K562 (cell line): ENCODE results near the gene UGT1A9. TPM values are rescaled to one million over a fixed set of nuclear protein-coding genes. Genes with fewer than 3 reads are reported as not detected.

ENCODE experiments used
- BCL6 ChIP-seq: fragments of 250-450 bp; sonication (Bioruptor Pico); IDR thresholded peaks from 2 replicates; pipeline ENCODE4 v1.4.0; 2020
- BCOR ChIP-seq: fragments of 450-650 bp; IDR thresholded peaks from 2 replicates; pipeline ENCODE4 v1.6.1; 2016
- C11orf30 ChIP-seq: fragments of 450-650 bp; IDR thresholded peaks from 2 replicates; pipeline ENCODE4 v1.6.1; 2016; ENCODE audit warnings: low read depth, mild to moderate bottlenecking
- CBFA2T2 ChIP-seq: fragments of 450-650 bp; conservative IDR thresholded peaks from 2 replicates; pipeline ENCODE4 v1.6.1; 2017; ENCODE audit warnings: mild to moderate bottlenecking
- CEBPG ChIP-seq, 3 experiments: fragments of 200-800 bp in 1 of 3; sonication (Bioruptor generic) in 1 of 3; sonication (generic) in 1 of 3; formaldehyde crosslinking in 1 of 3; IDR thresholded peaks in 2 of 3; conservative IDR thresholded peaks in 1 of 3; 2 replicates each; pipeline versions ENCODE4 v1.6.1 to v1.8.0; 2016 to 2022; ENCODE audit warnings: missing compliant biosample characterization in 2 of 3, missing genetic modification characterization in 2 of 3, mild to moderate bottlenecking in 1 of 3, missing genetic modification reagents in 1 of 3
- CHCHD3 ChIP-seq: fragments of 250-450 bp; sonication (Bioruptor Pico); IDR thresholded peaks from 2 replicates; pipeline ENCODE4 v2.1.2; 2022; ENCODE audit warnings: mild to moderate bottlenecking
- CXXC5 ChIP-seq: fragments of 250-450 bp; sonication (Bioruptor Pico); IDR thresholded peaks from 2 replicates; pipeline ENCODE4 v1.8.0; 2022; ENCODE audit warnings: inconsistent platforms, mild to moderate bottlenecking, moderate library complexity
- FOSL1 ChIP-seq: fragments of 200-800 bp; sonication (Bioruptor generic); conservative IDR thresholded peaks from 2 replicates; pipeline ENCODE4 v1.6.1; 2016; ENCODE audit warnings: missing genetic modification characterization, missing compliant biosample characterization
- FOXM1 ChIP-seq, 2 experiments: fragments of 450-650 bp in 1 of 2; sonication (generic) in 1 of 2; formaldehyde crosslinking in 1 of 2; IDR thresholded peaks; 2 replicates each; pipeline versions ENCODE4 v1.6.1 to v1.9.0; 2017 to 2022; ENCODE audit warnings: low read depth in 2 of 2, mild to moderate bottlenecking in 2 of 2, missing genetic modification reagents in 1 of 2, moderate library complexity in 1 of 2
- FOXP4 ChIP-seq: sonication (generic); formaldehyde crosslinking; IDR thresholded peaks from 2 replicates; pipeline ENCODE4 v1.8.0; 2022; ENCODE audit warnings: mild to moderate bottlenecking, missing genetic modification reagents, borderline replicate concordance
- GTF2A2 ChIP-seq: IDR thresholded peaks from 2 replicates; pipeline ENCODE4 v1.6.1; 2016; ENCODE audit warnings: mild to moderate bottlenecking, missing genetic modification characterization, missing compliant biosample characterization
- JUNB ChIP-seq: fragments of 450-650 bp; formaldehyde crosslinking; conservative IDR thresholded peaks from 2 replicates; pipeline ENCODE4 v1.4.0; 2020; ENCODE audit warnings: mild to moderate bottlenecking
- KAT7 ChIP-seq: sonication (generic); formaldehyde crosslinking; IDR thresholded peaks from 2 replicates; pipeline ENCODE4 v1.8.0; 2022; ENCODE audit warnings: missing genetic modification reagents, mild to moderate bottlenecking, borderline replicate concordance
- MAFF ChIP-seq: IDR thresholded peaks from 2 replicates; pipeline ENCODE4 v1.6.1; 2012; ENCODE audit warnings: low read length, improper control_type of control experiment
- MAFK ChIP-seq: IDR thresholded peaks from 2 replicates; pipeline ENCODE4 v1.6.1; 2011; ENCODE audit warnings: low read length, improper control_type of control experiment
- MCM2 ChIP-seq: fragments of 450-650 bp; IDR thresholded peaks from 2 replicates; pipeline ENCODE4 v1.6.1; 2017; ENCODE audit warnings: low read depth, mild to moderate bottlenecking
- MTA1 ChIP-seq: fragments of 450-650 bp; IDR thresholded peaks from 2 replicates; pipeline ENCODE4 v1.6.1; 2017; ENCODE audit warnings: borderline replicate concordance
- MTA3 ChIP-seq: fragments of 450-650 bp; formaldehyde crosslinking; IDR thresholded peaks from 2 replicates; pipeline ENCODE4 v1.6.1; 2017; ENCODE audit warnings: mild to moderate bottlenecking, borderline replicate concordance
- PHF21A ChIP-seq: fragments of 450-650 bp; IDR thresholded peaks from 2 replicates; pipeline ENCODE4 v1.6.1; 2017; ENCODE audit warnings: low read depth, borderline replicate concordance
- RCOR1 ChIP-seq, 2 experiments: IDR thresholded peaks; 2 replicates each; pipeline ENCODE4 v1.6.1; 2012; ENCODE audit warnings: low read depth in 2 of 2, low read length in 2 of 2, borderline replicate concordance in 1 of 2, improper control_type of control experiment in 1 of 2
- SMARCE1 ChIP-seq: fragments of 450-650 bp; IDR thresholded peaks from 2 replicates; pipeline ENCODE4 v1.7.1; 2016; ENCODE audit warnings: mild to moderate bottlenecking
- TEAD1 ChIP-seq, 2 experiments: fragments of 450-650 bp in 1 of 2; sonication (generic) in 1 of 2; formaldehyde crosslinking; IDR thresholded peaks; 2 replicates each; pipeline versions ENCODE4 v1.4.0 to v1.8.0; 2020 to 2022; ENCODE audit warnings: mild to moderate bottlenecking in 2 of 2, missing genetic modification reagents in 1 of 2
- TRIM24 ChIP-seq, 2 experiments: fragments of 450-650 bp; IDR thresholded peaks; 2 replicates each; pipeline ENCODE4 v1.6.1; 2016
- ZNF592 ChIP-seq: fragments of 450-650 bp; IDR thresholded peaks from 2 replicates; pipeline ENCODE4 v1.6.1; 2017; ENCODE audit warnings: antibody characterized with exemption, mild to moderate bottlenecking
- polyA plus RNA-seq, 8 experiments: library from polyadenylated mRNA; depleted of rRNA in 4 of 8; stranded (reverse) in 5 of 8; unstranded in 3 of 8; fragments of >200 nt; fragmentation: Nextera tagmentation in 2 of 8; fragmentation: Illumina TruSeq in 1 of 8; extraction: Ambion mirVana in 2 of 8; extraction: Trizol in 1 of 8; gene quantifications; 2 replicates each; pipeline versions ENCODE4 v1.2.1 to v1.2.3, GENCODE V29; 2011 to 2014; ENCODE audit warnings: inconsistent platforms in 1 of 8, missing spikeins in 1 of 8
- total RNA-seq, 7 experiments: library from RNA; depleted of rRNA in 6 of 7; stranded (reverse); fragments of >200 nt in 6 of 7; fragmentation: Illumina TruSeq in 2 of 7; extraction: Trizol in 2 of 7; gene quantifications; 2 replicates each; pipeline versions ENCODE4 v1.2.1 to v1.2.3, GENCODE V29; 2011 to 2021; ENCODE audit warnings: low replicate concordance in 1 of 7

UGT1A9 gene
- total and polyA plus RNA-seq, 9 of the 15 experiments (the other 6 are each of a cell fraction or from before 2014, with no cell fraction given): 0.09 TPM; not detected in 8

GRCh38 chr2:233700028-233700635 is 28.4 kb downstream of the UGT1A9 start (continued):
- TF ChIP-seq PHF21A (peak; percentile 57; the same call in 1 of the 2 replicates), CBFA2T2 (0 out of 2 replicates have a peak, but pooled peaks have one; percentile 3), FOXM1 (IDR thresholded peaks at IDR 0.05; ENCODE audit: low read depth) (peak; percentile 81), FOXM1 (CRISPR knock-in tag; IDR thresholded peaks at IDR 0.05; ENCODE audit: low read depth) (no peak), BCL6 (CRISPR knock-in tag) (peak; percentile 58; the same call in 1 of the 2 replicates), FOSL1 (tag) (peak; percentile 31; the same call in 1 of the 2 replicates), ZNF592 (peak; percentile 63; the same call in 1 of the 2 replicates), RCOR1 (IDR thresholded peaks at IDR 0.05; ENCODE audit: borderline replicate concordance in 1 of 2, low read depth in 2 of 2, low read length in 2 of 2) (peak in 1 of 2 experiments; percentile 77; a peak in 2 of 4 replicates), KAT7 (CRISPR knock-in tag) (no peak), BCOR (no peak), MTA3 (0 out of 2 replicates have a peak, but pooled peaks have one; percentile 34), SMARCE1 (peak; percentile 86; the same call in 1 of the 2 replicates), MCM2 (no peak), CHCHD3 (CRISPR knock-in tag) (no peak), FOXP4 (CRISPR knock-in tag) (no peak), MAFK (peak; percentile 88), GTF2A2 (tag) (no peak), MAFF (peak; percentile 91), TRIM24 (IDR thresholded peaks at IDR 0.05) (peak; percentile 17 to 74; a peak in 2 of 4 replicates), C11orf30 (peak; percentile 93), JUNB (CRISPR knock-in tag) (no peak), CXXC5 (CRISPR knock-in tag) (peak; percentile 40; the same call in 1 of the 2 replicates), MTA1 (peak; percentile 56; the same call in 1 of the 2 replicates), CEBPG (CRISPR knock-in tag; IDR thresholded peaks at IDR 0.05) (no peak), CEBPG (tag; conservative IDR thresholded peaks at IDR 0.05 in 1 of 2, IDR thresholded peaks at IDR 0.05 in 1 of 2) (peak; percentile 27 to 56; a peak in 1 of 4 replicates), TEAD1 (CRISPR knock-in tag; IDR thresholded peaks at IDR 0.05) (peak in 1 of 2 experiments; percentile 93; a peak in 2 of 4 replicates)
